ENCODE results near the gene ELP4.

The ELP4 gene

GRCh38 chr11:31824879-31825837 is 315.6 kb downstream of the ELP4 start:
- TF ChIP-seq ZNF785 (tag by site-specific recombination; IDR thresholded peaks at IDR 0.05) (no peak), ZNF37A (tag by site-specific recombination; IDR thresholded peaks at IDR 0.05) (no peak), ZNF544 (tag by site-specific recombination; IDR thresholded peaks at IDR 0.05) (no peak), ZNF585B (tag by site-specific recombination; IDR thresholded peaks at IDR 0.05) (no peak), ZSCAN4 (tag by site-specific recombination; IDR thresholded peaks at IDR 0.05) (no peak), ZNF518A (tag by site-specific recombination; conservative IDR thresholded peaks at IDR 0.05; ENCODE audit: low read depth) (no peak), ZNF335 (tag by site-specific recombination; conservative IDR thresholded peaks at IDR 0.05) (no peak)
- CTCF ChIA-PET: no interaction called here

GRCh38 chr11:31825838-31826484 is 316.4 kb downstream of the ELP4 start:
- no peaks in the 10 kb centered on the region for H3K36me3 ChIP-seq (ENCODE audit: control insufficient read depth in 2 of 2, insufficient read depth in 1 of 2, low read length in 2 of 2)
- no peaks in the 10 kb centered on the region for H3K9me3 ChIP-seq (ENCODE audit: control insufficient read depth, insufficient read depth, low read depth, low read length)
- TF ChIP-seq ZNF292 (tag by site-specific recombination; IDR thresholded peaks at IDR 0.05; ENCODE audit: borderline replicate concordance, low read depth) (no peak), ZNF214 (tag by site-specific recombination; IDR thresholded peaks at IDR 0.05; ENCODE audit: borderline replicate concordance) (no peak), ZBTB26 (tag by site-specific recombination; optimal IDR thresholded peaks at IDR 0.05) (no peak), OSR2 (tag by site-specific recombination; IDR thresholded peaks at IDR 0.05) (no peak), ZXDB (tag by site-specific recombination; IDR thresholded peaks at IDR 0.05) (no peak), ZNF211 (tag by site-specific recombination; IDR thresholded peaks at IDR 0.05; ENCODE audit: low read depth) (no peak), HIC1 (tag by site-specific recombination; IDR thresholded peaks at IDR 0.05) (no peak), HOXD13 (CRISPR knock-in tag; IDR thresholded peaks at IDR 0.05; ENCODE audit: borderline replicate concordance) (no peak), SCRT1 (tag by site-specific recombination; IDR thresholded peaks at IDR 0.05; ENCODE audit: borderline replicate concordance) (no peak), ZNF302 (tag by site-specific recombination; IDR thresholded peaks at IDR 0.05; ENCODE audit: low read depth) (no peak)
- H3K27ac ChIP-seq (ENCODE audit: extremely low read depth, low read depth, low read length): no peak overlapping the region
- H3K4me3 ChIP-seq (ENCODE audit: low read depth, low read length): no peak overlapping the region
- H3K4me1 ChIP-seq (ENCODE audit: control insufficient read depth, insufficient read depth, low read length): no peaks in the 10 kb centered on the region
- ChIA-PET CTCF (no interaction called here), POLR2A (no interaction called here)

More at GRCh38 chr11:31824879-31825837, 315.6 kb downstream of the ELP4 start:
- no peaks in the 10 kb centered on the region for H3K9me3 ChIP-seq (ENCODE audit: control insufficient read depth, insufficient read depth, low read depth, low read length)
- H3K27ac ChIP-seq (ENCODE audit: extremely low read depth, low read depth, low read length): no peak overlapping the region
- H3K4me1 ChIP-seq (ENCODE audit: control insufficient read depth, insufficient read depth, low read length): no peaks in the 10 kb centered on the region
- no peaks in the 10 kb centered on the region for H3K36me3 ChIP-seq (ENCODE audit: control insufficient read depth in 2 of 2, insufficient read depth in 1 of 2, low read length in 2 of 2)
- POLR2A ChIA-PET: no interaction called here
- no peak overlapping the region for H3K4me3 ChIP-seq (ENCODE audit: low read depth, low read length)

Data from HEK293 (cell line).